HG03097 (cell line): ENCODE measurements around the gene FAM47A.

Experiments
- ATAC-seq: cut with Tn5 transposase; IDR thresholded peaks from one replicate; pipeline ENCODE4 v1.9.1; 2021; ENCODE audit not compliant: unreplicated experiment, low FRiP score

Gene FAM47A

GRCh38 chrX:34132028-34132427 lies at the start of gene FAM47A:
Gene FAM47A, minus strand, starts transcription at chrX:34132314. Its CDS starts 36 bp downstream, at chrX:34132278.
- no peak for ATAC-seq

- no peak for ATAC-seq
These were observed 15.2 kb upstream of the FAM47A start for GRCh38 chrX:34147345-34147744.

GRCh38 chrX:34146906-34147305 lies 14.8 kb upstream of the FAM47A start:
- ATAC-seq, result no peak

- ATAC-seq, result no peak
These were observed 12.1 kb upstream of the FAM47A start for GRCh38 chrX:34144246-34144645.

GRCh38 chrX:34140816-34141215 lies 8.7 kb upstream of the FAM47A start:
- no peak for ATAC-seq

GRCh38 chrX:34130980-34131744 lies 952 bp downstream of the FAM47A start:
- ATAC-seq, result no peak

GRCh38 chrX:34130501-34130900 lies 1.6 kb downstream of the FAM47A start:
- no peak for ATAC-seq

- ATAC-seq, result no peak
These were observed 6.1 kb downstream of the FAM47A start for GRCh38 chrX:34126011-34126410.

- no peak for ATAC-seq
These were observed 13.0 kb downstream of the FAM47A start for GRCh38 chrX:34119122-34119521.

GRCh38 chrX:34112459-34112858 lies 19.7 kb downstream of the FAM47A start:
- no peak for ATAC-seq
